ENCODE measurements around the gene PLK2.

GRCh38 chr5:58481066-58481676 lies 21.3 kb upstream of the PLK2 start:
- TF ChIP-seq CTCF (IDR thresholded peaks at IDR 0.05 in 4 of 5, conservative IDR thresholded peaks at IDR 0.05 in 1 of 5) = no peak
- TF ChIP-seq POLR2A (IDR thresholded peaks at IDR 0.05) = no peak
